ENCODE measurements around the gene SPARC.
A peak's percentile ranks its signal among the peaks of the same experiment; 100 is the strongest.

SPARC gene

DNA sequence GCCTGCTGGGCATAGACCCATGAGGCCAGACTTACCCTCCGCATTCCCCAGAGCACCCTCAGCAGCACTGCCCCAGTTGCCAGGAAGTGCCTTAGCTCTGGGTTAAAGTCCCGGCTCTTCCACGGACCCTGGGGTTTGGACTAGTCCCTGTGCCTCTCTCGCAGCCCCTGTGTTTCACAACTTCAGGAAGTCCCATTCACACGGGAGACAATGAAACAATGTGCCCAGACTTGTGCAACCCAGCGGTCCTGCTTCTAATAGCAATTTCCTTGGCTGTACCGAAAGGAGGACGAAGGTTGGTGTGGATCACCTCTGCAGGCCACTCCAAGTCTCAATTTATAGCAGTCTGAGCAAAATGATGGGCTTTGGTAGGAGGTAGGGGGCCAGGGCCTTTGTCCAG is 53.8 kb downstream of the SPARC start:
- peak; percentile 55; the same call in 1 of the 2 replicates for TF ChIP-seq CEBPB (IDR thresholded peaks at IDR 0.05)
- no peak for TF ChIP-seq FOXM1 (IDR thresholded peaks at IDR 0.05; ENCODE audit: borderline replicate concordance, low read depth)
- TF ChIP-seq EP300 (IDR thresholded peaks at IDR 0.05; ENCODE audit: borderline replicate concordance) = peak; percentile 0; the same call in 1 of the 2 replicates

DNA sequence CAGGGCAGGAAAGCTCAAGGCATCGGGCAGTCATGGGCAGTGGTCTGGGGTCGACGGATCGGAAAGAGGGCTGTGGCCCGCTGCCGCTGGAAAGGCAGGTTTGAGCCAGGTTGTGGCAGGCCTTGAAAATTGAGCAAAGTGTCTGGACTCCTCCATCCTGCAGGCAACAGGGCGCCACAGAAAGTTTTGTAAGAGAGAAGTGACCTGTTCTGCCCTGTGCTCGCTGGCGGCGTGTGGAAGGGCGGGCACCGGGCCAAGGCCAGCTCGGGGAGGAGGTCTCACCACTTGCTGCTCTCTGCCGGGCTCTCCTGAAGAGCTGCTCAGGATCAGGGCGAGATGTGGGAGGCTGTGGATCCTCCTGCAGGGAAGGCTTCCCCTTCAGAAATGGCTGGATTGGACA is 54.2 kb downstream of the SPARC start:
- no peak for TF ChIP-seq ZBTB7A (IDR thresholded peaks at IDR 0.05; ENCODE audit: low read depth)
- no peak for TF ChIP-seq FOXM1 (IDR thresholded peaks at IDR 0.05; ENCODE audit: borderline replicate concordance, low read depth)
- TF ChIP-seq, protein P1, sequence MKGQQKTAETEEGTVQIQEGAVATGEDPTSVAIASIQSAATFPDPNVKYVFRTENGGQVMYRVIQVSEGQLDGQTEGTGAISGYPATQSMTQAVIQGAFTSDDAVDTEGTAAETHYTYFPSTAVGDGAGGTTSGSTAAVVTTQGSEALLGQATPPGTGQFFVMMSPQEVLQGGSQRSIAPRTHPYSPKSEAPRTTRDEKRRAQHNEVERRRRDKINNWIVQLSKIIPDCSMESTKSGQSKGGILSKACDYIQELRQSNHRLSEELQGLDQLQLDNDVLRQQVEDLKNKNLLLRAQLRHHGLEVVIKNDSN (IDR thresholded peaks at IDR 0.05) = no peak
- TF ChIP-seq NFIC (IDR thresholded peaks at IDR 0.05) = peak; percentile 72
- TF ChIP-seq, protein P2, sequence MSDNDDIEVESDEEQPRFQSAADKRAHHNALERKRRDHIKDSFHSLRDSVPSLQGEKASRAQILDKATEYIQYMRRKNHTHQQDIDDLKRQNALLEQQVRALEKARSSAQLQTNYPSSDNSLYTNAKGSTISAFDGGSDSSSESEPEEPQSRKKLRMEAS (IDR thresholded peaks at IDR 0.05) = peak; percentile 31; the same call in 1 of the 2 replicates
- TF ChIP-seq CREB1 (IDR thresholded peaks at IDR 0.05; ENCODE audit: low read depth) = no peak
- TF ChIP-seq, protein P3, sequence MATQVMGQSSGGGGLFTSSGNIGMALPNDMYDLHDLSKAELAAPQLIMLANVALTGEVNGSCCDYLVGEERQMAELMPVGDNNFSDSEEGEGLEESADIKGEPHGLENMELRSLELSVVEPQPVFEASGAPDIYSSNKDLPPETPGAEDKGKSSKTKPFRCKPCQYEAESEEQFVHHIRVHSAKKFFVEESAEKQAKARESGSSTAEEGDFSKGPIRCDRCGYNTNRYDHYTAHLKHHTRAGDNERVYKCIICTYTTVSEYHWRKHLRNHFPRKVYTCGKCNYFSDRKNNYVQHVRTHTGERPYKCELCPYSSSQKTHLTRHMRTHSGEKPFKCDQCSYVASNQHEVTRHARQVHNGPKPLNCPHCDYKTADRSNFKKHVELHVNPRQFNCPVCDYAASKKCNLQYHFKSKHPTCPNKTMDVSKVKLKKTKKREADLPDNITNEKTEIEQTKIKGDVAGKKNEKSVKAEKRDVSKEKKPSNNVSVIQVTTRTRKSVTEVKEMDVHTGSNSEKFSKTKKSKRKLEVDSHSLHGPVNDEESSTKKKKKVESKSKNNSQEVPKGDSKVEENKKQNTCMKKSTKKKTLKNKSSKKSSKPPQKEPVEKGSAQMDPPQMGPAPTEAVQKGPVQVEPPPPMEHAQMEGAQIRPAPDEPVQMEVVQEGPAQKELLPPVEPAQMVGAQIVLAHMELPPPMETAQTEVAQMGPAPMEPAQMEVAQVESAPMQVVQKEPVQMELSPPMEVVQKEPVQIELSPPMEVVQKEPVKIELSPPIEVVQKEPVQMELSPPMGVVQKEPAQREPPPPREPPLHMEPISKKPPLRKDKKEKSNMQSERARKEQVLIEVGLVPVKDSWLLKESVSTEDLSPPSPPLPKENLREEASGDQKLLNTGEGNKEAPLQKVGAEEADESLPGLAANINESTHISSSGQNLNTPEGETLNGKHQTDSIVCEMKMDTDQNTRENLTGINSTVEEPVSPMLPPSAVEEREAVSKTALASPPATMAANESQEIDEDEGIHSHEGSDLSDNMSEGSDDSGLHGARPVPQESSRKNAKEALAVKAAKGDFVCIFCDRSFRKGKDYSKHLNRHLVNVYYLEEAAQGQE (IDR thresholded peaks at IDR 0.05; ENCODE audit: low read depth) = no peak
- TF ChIP-seq EGR1 (IDR thresholded peaks at IDR 0.05) = no peak
- no peak for TF ChIP-seq TAF1 (IDR thresholded peaks at IDR 0.05; ENCODE audit: low read depth)
- no peak for TF ChIP-seq RAD21 (IDR thresholded peaks at IDR 0.05; ENCODE audit: low read depth)
- no peak; the same call in 1 of the 2 replicates for TF ChIP-seq EP300 (IDR thresholded peaks at IDR 0.05; ENCODE audit: borderline replicate concordance)
- no peak for TF ChIP-seq TEAD4 (IDR thresholded peaks at IDR 0.05)
- no peak for TF ChIP-seq YY1 (IDR thresholded peaks at IDR 0.05; ENCODE audit: low read depth)
- TF ChIP-seq TCF12 (IDR thresholded peaks at IDR 0.05; ENCODE audit: low read depth) = no peak
- TF ChIP-seq CEBPB (IDR thresholded peaks at IDR 0.05) = no peak

DNA sequence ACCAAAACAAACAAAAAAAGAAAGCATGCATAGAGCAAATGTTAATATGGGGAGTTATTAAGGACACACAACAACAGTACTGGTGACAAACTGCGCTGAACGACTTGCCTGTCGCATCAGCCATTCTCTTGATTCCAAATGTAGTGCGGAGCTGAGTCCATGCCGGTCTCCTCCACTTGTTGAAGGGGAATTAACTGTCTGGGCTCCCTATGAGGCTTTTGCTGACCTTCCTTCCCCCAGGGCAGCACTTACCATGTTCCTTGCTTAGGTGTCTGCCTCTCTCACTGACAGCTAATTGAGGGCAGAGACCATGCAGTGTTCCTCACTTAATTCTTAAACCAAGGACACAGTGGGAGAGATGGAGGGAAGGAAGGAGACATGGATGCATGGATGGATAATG is 54.8 kb downstream of the SPARC start:
- TF ChIP-seq FOXM1 (IDR thresholded peaks at IDR 0.05; ENCODE audit: borderline replicate concordance, low read depth) = no peak

DNA sequence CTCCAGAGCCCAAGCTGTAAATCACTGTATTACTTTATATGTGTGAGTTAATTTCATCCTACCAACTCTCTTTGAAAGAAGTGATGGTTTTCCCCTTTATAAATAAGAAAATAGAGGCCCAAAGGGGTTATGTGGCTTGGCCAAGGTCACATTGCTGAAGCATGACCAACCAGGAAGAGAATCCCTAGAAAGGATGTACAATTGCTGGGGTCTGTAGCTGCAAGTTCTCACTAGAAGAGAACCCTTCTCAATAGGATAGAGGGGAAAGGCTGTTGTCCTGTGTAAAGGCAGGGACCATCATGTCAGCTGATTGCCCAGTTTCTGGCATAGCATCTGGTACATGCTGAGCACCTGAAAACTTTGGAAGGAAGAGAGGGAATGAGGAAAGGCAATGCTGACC is 56.6 kb downstream of the SPARC start:
- TF ChIP-seq EP300 (IDR thresholded peaks at IDR 0.05; ENCODE audit: borderline replicate concordance) (no peak), NFIC (IDR thresholded peaks at IDR 0.05) (no peak), TAF1 (IDR thresholded peaks at IDR 0.05; ENCODE audit: low read depth) (no peak), TEAD4 (IDR thresholded peaks at IDR 0.05) (no peak), YY1 (IDR thresholded peaks at IDR 0.05; ENCODE audit: low read depth) (no peak), CEBPB (IDR thresholded peaks at IDR 0.05) (no peak), ZBTB7A (IDR thresholded peaks at IDR 0.05; ENCODE audit: low read depth) (no peak), TCF12 (IDR thresholded peaks at IDR 0.05; ENCODE audit: low read depth) (no peak), CREB1 (IDR thresholded peaks at IDR 0.05; ENCODE audit: low read depth) (no peak)
- TF ChIP-seq, protein P2 (IDR thresholded peaks at IDR 0.05) = no peak

DNA sequence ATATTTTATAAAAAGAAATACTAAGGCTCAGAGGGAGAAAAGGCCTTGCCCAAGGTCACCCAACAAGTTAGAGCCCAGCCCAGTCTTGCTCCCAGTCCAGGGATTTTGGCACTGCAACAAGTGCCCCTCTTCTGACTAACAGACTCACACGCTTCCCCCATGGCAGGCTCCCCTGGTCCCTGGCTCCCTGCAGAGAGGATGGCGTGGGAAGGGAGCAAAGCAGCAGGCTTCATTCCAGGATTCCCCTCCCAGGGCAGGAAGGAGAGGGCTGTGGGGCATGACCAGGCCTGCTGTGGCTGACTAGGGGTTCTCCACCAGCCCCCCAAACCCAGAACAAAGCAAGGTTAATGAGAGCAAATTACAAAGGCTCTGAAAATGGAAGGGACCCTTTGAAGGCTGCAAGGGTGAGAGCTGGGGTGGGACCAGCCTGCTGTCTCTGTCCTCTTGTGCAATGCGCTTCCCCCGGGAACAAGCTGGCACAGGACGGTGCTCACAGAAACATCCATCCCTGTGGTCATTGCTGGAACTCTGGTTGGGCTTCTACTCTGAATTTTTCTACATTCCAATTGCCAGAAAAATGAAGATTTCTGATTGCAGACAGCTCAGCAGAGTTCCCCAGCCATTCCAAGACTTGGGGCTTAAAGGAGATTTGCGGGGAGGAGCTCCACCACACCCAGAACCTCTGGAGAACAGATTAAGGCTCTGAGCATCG is 58.4 kb downstream of the SPARC start:
- TF ChIP-seq, protein P1 (IDR thresholded peaks at IDR 0.05) = no peak
- no peak for TF ChIP-seq ZBTB7A (IDR thresholded peaks at IDR 0.05; ENCODE audit: low read depth)
- peak; percentile 44; the same call in 1 of the 2 replicates for TF ChIP-seq RAD21 (IDR thresholded peaks at IDR 0.05; ENCODE audit: low read depth)
- TF ChIP-seq, protein P2 (IDR thresholded peaks at IDR 0.05) = peak; percentile 83
- peak; percentile 99 for TF ChIP-seq TEAD4 (IDR thresholded peaks at IDR 0.05)
- peak; percentile 100 for TF ChIP-seq FOXM1 (IDR thresholded peaks at IDR 0.05; ENCODE audit: borderline replicate concordance, low read depth)
- TF ChIP-seq CREB1 (IDR thresholded peaks at IDR 0.05; ENCODE audit: low read depth) = no peak
- TF ChIP-seq YY1 (IDR thresholded peaks at IDR 0.05; ENCODE audit: low read depth) = 0 out of 2 replicates have a peak, but pooled peaks have one; percentile 59
- peak; percentile 92 for TF ChIP-seq CEBPB (IDR thresholded peaks at IDR 0.05)
- TF ChIP-seq TAF1 (IDR thresholded peaks at IDR 0.05; ENCODE audit: low read depth) = no peak
- peak; percentile 100 for TF ChIP-seq TCF12 (IDR thresholded peaks at IDR 0.05; ENCODE audit: low read depth)
- TF ChIP-seq EP300 (IDR thresholded peaks at IDR 0.05; ENCODE audit: borderline replicate concordance) = peak; percentile 100
- TF ChIP-seq, protein P3 (IDR thresholded peaks at IDR 0.05; ENCODE audit: low read depth) = peak; percentile 33; the same call in 1 of the 2 replicates
- peak; percentile 94 for TF ChIP-seq EGR1 (IDR thresholded peaks at IDR 0.05)
- TF ChIP-seq NFIC (IDR thresholded peaks at IDR 0.05) = peak; percentile 100

Measured in Ishikawa (cell line).